Measurements from ENCODE around the gene C5orf63. TPM values are rescaled to one million over a fixed set of nuclear protein-coding genes. Genes with fewer than 3 reads are reported as not detected.

Gene C5orf63
- total and polyA plus RNA-seq, 2 of the 13 experiments (the other 11 are each of a cell fraction or from before 2014, with no cell fraction given) = 7.9 to 8.8 TPM

DNA sequence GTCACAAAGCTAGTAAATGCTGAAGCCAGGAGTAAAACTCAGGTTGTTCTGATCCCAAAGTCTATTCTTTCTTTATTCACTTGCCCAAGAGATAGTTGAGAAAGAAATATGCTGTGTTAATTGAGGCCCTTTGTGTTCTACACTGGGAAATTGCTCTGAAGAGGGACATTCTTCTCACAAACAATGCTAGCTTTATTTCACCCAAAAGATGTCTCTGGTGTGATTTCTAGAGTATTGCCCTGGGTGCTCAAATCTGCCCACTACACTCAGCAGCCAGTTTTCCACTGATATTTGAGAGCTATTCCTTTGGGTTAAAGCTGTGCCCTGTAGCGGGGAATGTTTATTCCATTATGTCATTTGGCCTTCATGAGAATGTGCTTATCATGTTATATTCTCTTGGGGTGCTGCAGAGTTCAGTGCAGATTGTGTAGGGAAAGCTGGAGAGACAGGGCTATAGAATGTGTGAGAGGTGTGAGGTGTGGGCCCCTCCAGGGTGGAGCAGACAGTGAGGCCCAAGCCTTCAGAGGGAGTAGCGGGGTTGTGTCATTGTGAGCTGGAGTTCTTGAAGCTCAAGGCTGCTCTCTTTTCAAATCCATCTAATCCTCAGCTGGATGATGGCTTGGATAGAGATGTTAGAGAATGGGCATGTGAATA is 21.0 kb upstream of the C5orf63 start:
- H3K36me3 ChIP-seq (replicated peaks in 1 of 2; ENCODE audit: control insufficient read depth in 1 of 2, insufficient read depth in 2 of 2, low read length in 2 of 2) = no peaks in the 10 kb centered on the region
- DNase-seq (ENCODE audit: low spot score) (no peak), FAIRE-seq (no peak), ATAC-seq (no peak)
- no peak overlapping the region for H3K27ac ChIP-seq (ENCODE audit: extremely low read length, insufficient read depth, low read length)
- BruUV-seq (replicated peaks) = no TSS peak
- H3K27me3 ChIP-seq (ENCODE audit: control insufficient read depth in 1 of 2, insufficient read depth in 2 of 2, low read length in 2 of 2) = no peaks in the 10 kb centered on the region; a peak in 2 of 5 replicates
- in situ Hi-C loops (cut with HindIII; ENCODE audit: extremely low pct_ligation_motif_present, low pct_unique_long_range_greater_than_20kb) (no loop called here), intact Hi-C loops (cut with micrococcal nuclease; ENCODE audit: unreplicated experiment) (no loop called here)
- H3K4me2 ChIP-seq (ENCODE audit: low read depth, low read length) = no peak overlapping the region
- H3K79me2 ChIP-seq (ENCODE audit: insufficient read depth, low read length) = no peaks in the 10 kb centered on the region
- H3K9ac ChIP-seq (ENCODE audit: insufficient read depth, low read depth, low read length) = no peak overlapping the region
- H4K20me1 ChIP-seq (ENCODE audit: insufficient read depth, low read length) = no peaks in the 10 kb centered on the region
- H3K9me3 ChIP-seq (ENCODE audit: low read length) = no peaks in the 10 kb centered on the region
- no peak overlapping the region for H3K4me3 ChIP-seq (replicated peaks in 1 of 3; ENCODE audit: insufficient read depth in 1 of 3, low read depth in 2 of 3, low read length in 3 of 3)
- ChIA-PET POLR2A (no interaction called here), CTCF (ENCODE audit: low intra/inter-chr PET ratio, low total read pairs) (no interaction called here)
- TF ChIP-seq ZFP36L1 (CRISPR knock-in tag; IDR thresholded peaks at IDR 0.05) (no peak), NFYB (CRISPR knock-in tag; IDR thresholded peaks at IDR 0.05) (no peak), SNRNP70 (IDR thresholded peaks at IDR 0.05; ENCODE audit: low read depth, low read length) (no peak), TOE1 (CRISPR knock-in tag; IDR thresholded peaks at IDR 0.05) (no peak), ZNF451 (CRISPR knock-in tag; IDR thresholded peaks at IDR 0.05) (no peak), AKAP8 (CRISPR knock-in tag; IDR thresholded peaks at IDR 0.05) (no peak), ZBTB37 (CRISPR knock-in tag; IDR thresholded peaks at IDR 0.05) (no peak), KAT7 (CRISPR knock-in tag; IDR thresholded peaks at IDR 0.05; ENCODE audit: borderline replicate concordance) (no peak), CBX5 (CRISPR knock-in tag; IDR thresholded peaks at IDR 0.05; ENCODE audit: borderline replicate concordance) (no peak), CENPT (CRISPR knock-in tag; IDR thresholded peaks at IDR 0.05; ENCODE audit: low read depth) (no peak), THYN1 (CRISPR knock-in tag; IDR thresholded peaks at IDR 0.05; ENCODE audit: borderline replicate concordance, low read depth) (no peak), HINFP (CRISPR knock-in tag; IDR thresholded peaks at IDR 0.05; ENCODE audit: low read depth) (no peak)
- TF ChIP-seq, protein P1, sequence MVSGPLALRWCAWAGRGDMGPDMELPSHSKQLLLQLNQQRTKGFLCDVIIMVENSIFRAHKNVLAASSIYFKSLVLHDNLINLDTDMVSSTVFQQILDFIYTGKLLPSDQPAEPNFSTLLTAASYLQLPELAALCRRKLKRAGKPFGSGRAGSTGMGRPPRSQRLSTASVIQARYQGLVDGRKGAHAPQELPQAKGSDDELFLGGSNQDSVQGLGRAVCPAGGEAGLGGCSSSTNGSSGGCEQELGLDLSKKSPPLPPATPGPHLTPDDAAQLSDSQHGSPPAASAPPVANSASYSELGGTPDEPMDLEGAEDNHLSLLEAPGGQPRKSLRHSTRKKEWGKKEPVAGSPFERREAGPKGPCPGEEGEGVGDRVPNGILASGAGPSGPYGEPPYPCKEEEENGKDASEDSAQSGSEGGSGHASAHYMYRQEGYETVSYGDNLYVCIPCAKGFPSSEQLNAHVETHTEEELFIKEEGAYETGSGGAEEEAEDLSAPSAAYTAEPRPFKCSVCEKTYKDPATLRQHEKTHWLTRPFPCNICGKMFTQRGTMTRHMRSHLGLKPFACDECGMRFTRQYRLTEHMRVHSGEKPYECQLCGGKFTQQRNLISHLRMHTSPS (CRISPR knock-in tag; IDR thresholded peaks at IDR 0.05; ENCODE audit: low read depth) = no peak
- WGBS (ENCODE audit: low lambda C conversion rate) = 59% methylated on average over 2 of the region's 2 CpGs
- H2AFZ ChIP-seq (ENCODE audit: low read length) = no peak overlapping the region
- peaks cover 17% of the 10 kb centered on the region for H3K4me1 ChIP-seq (ENCODE audit: insufficient read depth, low read length)
